WI38 (cell line): ENCODE data around the gene IL31RA.
A peak's percentile ranks its signal among the peaks of the same experiment; 100 is the strongest.
"Not testable (repeated sequence)": the region's sequence is repeated elsewhere in the genome, so short reads cannot be mapped to it uniquely, and the experiment has no call there.

ENCODE experiments used
- H3K4me3 ChIP-seq: 2 replicates; pipeline ENCODE4 v1.5.1; 2011; ENCODE audit warnings: low read depth, mild to moderate bottlenecking, control low read depth, low read length
- CTCF ChIP-seq: IDR thresholded peaks from 2 replicates; pipeline ENCODE4 v1.5.1; 2012; ENCODE audit warnings: low read depth, mild to moderate bottlenecking, control low read depth, low read length

IL31RA gene

GRCh38 chr5:55850839-55851674, at the start of gene IL31RA:
TSS of gene IL31RA (plus strand) at chr5:55851357. CDS start at chr5:55851571, 214 bp downstream.
- peak within 1 kb of the TSS; percentile 49 for H3K4me3 ChIP-seq
- TF ChIP-seq CTCF: no peak

GRCh38 chr5:55808814-55809213, 42.3 kb upstream of the IL31RA start:
- not testable (repeated sequence) for H3K4me3 ChIP-seq

GRCh38 chr5:55815939-55816338, 35.2 kb upstream of the IL31RA start:
- H3K4me3 ChIP-seq: not testable (repeated sequence)

GRCh38 chr5:55816342-55816741, 34.8 kb upstream of the IL31RA start:
- H3K4me3 ChIP-seq: no peak overlapping the region
- TF ChIP-seq CTCF: no peak

- TF ChIP-seq CTCF: no peak
- H3K4me3 ChIP-seq: no peak overlapping the region
These were observed 34.1 kb upstream of the IL31RA start for GRCh38 chr5:55817030-55817429.

GRCh38 chr5:55820488-55820887, 30.7 kb upstream of the IL31RA start:
- TF ChIP-seq CTCF: no peak
- no peak overlapping the region for H3K4me3 ChIP-seq

GRCh38 chr5:55821731-55822512, 29.2 kb upstream of the IL31RA start:
- TF ChIP-seq CTCF: no peak
- no peak overlapping the region for H3K4me3 ChIP-seq

- TF ChIP-seq CTCF: no peak
- no peak overlapping the region for H3K4me3 ChIP-seq
These were observed 27.9 kb upstream of the IL31RA start for GRCh38 chr5:55823151-55823796.
